ENCODE measurements around the gene AIFM1. TPM values are rescaled to one million over a fixed set of nuclear protein-coding genes. Genes with fewer than 3 reads are reported as not detected.

The AIFM1 gene
- total RNA-seq, 1 donor from 2014 or later: 47.7 TPM

GRCh38 chrX:130081421-130082045, 84.1 kb downstream of the AIFM1 start:
- peaks cover 10% of the 10 kb centered on the region for H3K27me3 Mint-ChIP-seq (ENCODE audit: insufficient read depth, low read depth)
- no peaks in the 10 kb centered on the region for H3K4me1 ChIP-seq
- no peaks in the 10 kb centered on the region for H3K9me3 Mint-ChIP-seq
- no peaks in the 10 kb centered on the region for H3K9me3 ChIP-seq (ENCODE audit: low read depth)
- H3K4me1 Mint-ChIP-seq: peaks cover 39% of the 10 kb centered on the region
- DNase-seq (ENCODE audit: low spot score): no peak
- H4K20me1 ChIP-seq (ENCODE audit: low read depth): no peaks in the 10 kb centered on the region
- H3K36me3 Mint-ChIP-seq: no peaks in the 10 kb centered on the region
- H3F3A ChIP-seq (ENCODE audit: low read depth): no peaks in the 10 kb centered on the region
- TF ChIP-seq CTCF (IDR thresholded peaks at IDR 0.05) (no peak), EZH2phosphoT487 (IDR thresholded peaks at IDR 0.05) (no peak), EZH2 (IDR thresholded peaks at IDR 0.05) (no peak)
- H3K27ac ChIP-seq: no peak overlapping the region
- no peak overlapping the region for H3K4me3 ChIP-seq
- H2AFZ ChIP-seq (replicated peaks): no peak overlapping the region
- no peak overlapping the region for H3K9ac ChIP-seq
- H3K36me3 ChIP-seq: no peaks in the 10 kb centered on the region
- no peak overlapping the region for H3K4me2 ChIP-seq
- H3K27me3 ChIP-seq: no peaks in the 10 kb centered on the region
- no peaks in the 10 kb centered on the region for H3K79me2 ChIP-seq (ENCODE audit: low read depth)
- H3K4me3 Mint-ChIP-seq: no peak overlapping the region
- peak overlapping the region; percentile 12 for H3K27ac Mint-ChIP-seq

- Histone ChIP-seq H2AFZ (replicated peaks) (no peak overlapping the region), H3K4me1 (no peaks in the 10 kb centered on the region), H3K9ac (no peak overlapping the region), H4K20me1 (ENCODE audit: low read depth) (no peaks in the 10 kb centered on the region), H3K36me3 (no peaks in the 10 kb centered on the region), H3K27ac (no peak overlapping the region), H3F3A (ENCODE audit: low read depth) (no peaks in the 10 kb centered on the region), H3K27me3 (no peaks in the 10 kb centered on the region), H3K4me3 (no peak overlapping the region), H3K9me3 (ENCODE audit: low read depth) (no peaks in the 10 kb centered on the region), H3K4me2 (no peak overlapping the region), H3K79me2 (ENCODE audit: low read depth) (no peaks in the 10 kb centered on the region)
- H3K27me3 Mint-ChIP-seq (ENCODE audit: insufficient read depth, low read depth): peaks cover 8% of the 10 kb centered on the region
- H3K27ac Mint-ChIP-seq: no peak overlapping the region
- TF ChIP-seq CTCF (IDR thresholded peaks at IDR 0.05) (no peak), EZH2phosphoT487 (IDR thresholded peaks at IDR 0.05) (no peak), EZH2 (IDR thresholded peaks at IDR 0.05) (no peak)
- no peaks in the 10 kb centered on the region for H3K9me3 Mint-ChIP-seq
- H3K36me3 Mint-ChIP-seq: no peaks in the 10 kb centered on the region
- H3K4me3 Mint-ChIP-seq: no peak overlapping the region
- H3K4me1 Mint-ChIP-seq: peaks cover 34% of the 10 kb centered on the region
- DNase-seq (ENCODE audit: low spot score): no peak
Measured at GRCh38 chrX:130080791-130081367, 84.8 kb downstream of the AIFM1 start.

DNA sequence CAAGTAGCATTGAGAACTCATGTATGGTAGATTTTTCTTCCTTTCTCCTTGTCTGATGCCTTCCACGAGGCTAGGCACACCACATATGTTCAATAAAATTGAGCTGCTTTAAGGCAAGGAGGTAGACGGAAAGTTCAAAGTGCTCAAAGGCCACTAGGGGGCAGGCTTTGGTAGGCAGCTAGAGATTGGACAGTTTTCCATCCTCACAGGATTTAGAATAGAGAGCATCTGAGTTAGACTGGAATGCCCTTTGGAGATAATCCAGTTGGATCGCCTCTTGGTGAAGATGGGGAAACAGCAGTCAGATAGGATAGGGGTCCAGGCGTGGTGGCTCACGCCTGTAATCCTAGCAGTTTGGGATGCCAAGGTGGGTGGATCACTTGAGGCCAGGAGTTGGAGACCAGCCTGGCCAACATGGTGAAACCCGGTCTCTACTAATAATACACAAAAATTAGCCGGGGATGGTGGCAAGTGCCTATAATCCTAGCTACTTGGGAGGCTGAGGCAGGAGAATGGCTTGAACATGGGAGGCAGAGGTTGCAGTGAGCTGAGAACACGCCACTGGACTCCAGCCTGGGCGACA, 85.7 kb downstream of the AIFM1 start:
- no peaks in the 10 kb centered on the region for H3F3A ChIP-seq (ENCODE audit: low read depth)
- H3K9me3 Mint-ChIP-seq: no peaks in the 10 kb centered on the region
- peaks cover 8% of the 10 kb centered on the region for H3K27me3 Mint-ChIP-seq (ENCODE audit: insufficient read depth, low read depth)
- no peak overlapping the region for H3K9ac ChIP-seq
- no peak overlapping the region for H3K4me2 ChIP-seq
- no peaks in the 10 kb centered on the region for H3K27me3 ChIP-seq
- no peaks in the 10 kb centered on the region for H4K20me1 ChIP-seq (ENCODE audit: low read depth)
- no peaks in the 10 kb centered on the region for H3K36me3 Mint-ChIP-seq
- H3K4me1 Mint-ChIP-seq: peaks cover 29% of the 10 kb centered on the region
- H2AFZ ChIP-seq (replicated peaks): no peak overlapping the region
- no peaks in the 10 kb centered on the region for H3K9me3 ChIP-seq (ENCODE audit: low read depth)
- H3K36me3 ChIP-seq: no peaks in the 10 kb centered on the region
- H3K27ac ChIP-seq: no peak overlapping the region
- TF ChIP-seq EZH2 (IDR thresholded peaks at IDR 0.05) (no peak), CTCF (IDR thresholded peaks at IDR 0.05) (peak; percentile 75), EZH2phosphoT487 (IDR thresholded peaks at IDR 0.05) (no peak)
- no peak overlapping the region for H3K27ac Mint-ChIP-seq
- no peaks in the 10 kb centered on the region for H3K79me2 ChIP-seq (ENCODE audit: low read depth)
- peak; percentile 76 for DNase-seq (ENCODE audit: low spot score)
- H3K4me3 ChIP-seq: no peak overlapping the region
- no peak overlapping the region for H3K4me3 Mint-ChIP-seq
- no peaks in the 10 kb centered on the region for H3K4me1 ChIP-seq

Other genes with a start within 250 kb of the AIFM1 start
- 5.1 and 6.5 TPM in 2 replicates for gene BCORL1, start 183.2 kb downstream of the AIFM1 start, total RNA-seq (ENCODE audit: low replicate concordance)
- 0.12 TPM in 1 of 2 replicates, not detected in the other for gene ELF4, start 55.3 kb downstream of the AIFM1 start, total RNA-seq (ENCODE audit: low replicate concordance)
- 4.4 and 5.1 TPM in 2 replicates for gene RAB33A, start 6.1 kb upstream of the AIFM1 start, total RNA-seq (ENCODE audit: low replicate concordance)
- gene ZNF280C, start 103.1 kb upstream of the AIFM1 start, total RNA-seq (ENCODE audit: low replicate concordance): 33.1 and 41.8 TPM in 2 replicates
- gene SLC25A14, start 174.1 kb upstream of the AIFM1 start, total RNA-seq (ENCODE audit: low replicate concordance): 13.7 and 19.2 TPM in 2 replicates
- gene GPR119, start 219.8 kb upstream of the AIFM1 start, total RNA-seq (ENCODE audit: low replicate concordance): not detected in 2 replicates
- gene RBMX2, start 236.1 kb upstream of the AIFM1 start, total RNA-seq (ENCODE audit: low replicate concordance): 27.8 and 35.4 TPM in 2 replicates